Keratinocyte (primary cell): ENCODE measurements around the gene TPT1.

Experiments used
- EZH2 ChIP-seq: IDR thresholded peaks from one replicate; pipeline ENCODE4 v1.6.1; 2012; ENCODE audit warnings: inconsistent platforms, mild to moderate bottlenecking, low read length, moderate library complexity
- TF ChIP-seq, protein P1 (sequence below), 3 experiments: IDR thresholded peaks in 1 of 3; conservative IDR thresholded peaks in 1 of 3; optimal IDR thresholded peaks in 1 of 3; 2 replicates in 2 of 3; 3 replicates in 1 of 3; pipeline versions ENCODE3 to v1.5.1; 2011; ENCODE audit warnings: low read length in 3 of 3, mild to moderate bottlenecking in 3 of 3, moderate library complexity in 2 of 3, control low read depth in 1 of 3, inconsistent platforms in 1 of 3; ENCODE audit not compliant: insufficient read depth in 2 of 3; ENCODE audit errors: extremely low read depth in 1 of 3

DNA sequence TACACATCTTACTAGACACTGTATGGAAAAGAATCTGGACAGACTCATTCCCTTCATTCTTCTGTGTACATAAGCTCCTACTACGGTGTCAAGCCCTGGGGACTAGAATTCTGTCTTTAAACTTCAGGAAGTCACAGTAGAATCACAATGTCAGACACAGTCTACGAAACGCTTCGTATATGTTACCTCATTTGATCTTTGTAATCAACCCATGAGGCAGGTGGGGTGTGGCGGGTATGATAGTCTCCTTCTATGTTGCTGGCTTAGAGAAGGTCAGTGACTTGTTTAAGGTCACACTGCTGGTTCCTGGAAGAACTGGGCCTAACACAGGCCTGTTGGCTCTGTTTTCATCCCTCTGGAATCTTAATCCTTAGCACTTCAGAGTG, 32.2 kb upstream of the TPT1 start:
- TF ChIP-seq, protein P1, sequence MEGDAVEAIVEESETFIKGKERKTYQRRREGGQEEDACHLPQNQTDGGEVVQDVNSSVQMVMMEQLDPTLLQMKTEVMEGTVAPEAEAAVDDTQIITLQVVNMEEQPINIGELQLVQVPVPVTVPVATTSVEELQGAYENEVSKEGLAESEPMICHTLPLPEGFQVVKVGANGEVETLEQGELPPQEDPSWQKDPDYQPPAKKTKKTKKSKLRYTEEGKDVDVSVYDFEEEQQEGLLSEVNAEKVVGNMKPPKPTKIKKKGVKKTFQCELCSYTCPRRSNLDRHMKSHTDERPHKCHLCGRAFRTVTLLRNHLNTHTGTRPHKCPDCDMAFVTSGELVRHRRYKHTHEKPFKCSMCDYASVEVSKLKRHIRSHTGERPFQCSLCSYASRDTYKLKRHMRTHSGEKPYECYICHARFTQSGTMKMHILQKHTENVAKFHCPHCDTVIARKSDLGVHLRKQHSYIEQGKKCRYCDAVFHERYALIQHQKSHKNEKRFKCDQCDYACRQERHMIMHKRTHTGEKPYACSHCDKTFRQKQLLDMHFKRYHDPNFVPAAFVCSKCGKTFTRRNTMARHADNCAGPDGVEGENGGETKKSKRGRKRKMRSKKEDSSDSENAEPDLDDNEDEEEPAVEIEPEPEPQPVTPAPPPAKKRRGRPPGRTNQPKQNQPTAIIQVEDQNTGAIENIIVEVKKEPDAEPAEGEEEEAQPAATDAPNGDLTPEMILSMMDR (optimal IDR thresholded peaks at IDR 0.05 in 1 of 3, IDR thresholded peaks at IDR 0.05 in 1 of 3, conservative IDR thresholded peaks at IDR 0.05 in 1 of 3; ENCODE audit: extremely low read depth in 1 of 3, insufficient read depth in 2 of 3, low read length in 3 of 3): no peak
- TF ChIP-seq EZH2: no peak
